HepG2 (cell line): ENCODE results near the gene DCST2. TPM values are rescaled to one million over a fixed set of nuclear protein-coding genes. Genes with fewer than 3 reads are reported as not detected.

Experiments used
- FLYWCH1 ChIP-seq: sonication (generic); formaldehyde crosslinking; IDR thresholded peaks from 2 replicates; pipeline ENCODE4 v1.8.1; 2023; ENCODE audit warnings: mild to moderate bottlenecking, missing genetic modification reagents
- HNF4A ChIP-seq: sonication (generic); formaldehyde crosslinking; IDR thresholded peaks from 2 replicates; pipeline ENCODE4 v1.4.0; 2020; ENCODE audit warnings: missing genetic modification reagents
- ISX ChIP-seq: sonication (generic); formaldehyde crosslinking; conservative IDR thresholded peaks from 2 replicates; pipeline ENCODE4 v1.5.0; 2020; ENCODE audit warnings: missing genetic modification reagents
- JUN ChIP-seq: sonication (generic); formaldehyde crosslinking; IDR thresholded peaks from 2 replicates; pipeline ENCODE4 v1.4.0; 2020; ENCODE audit warnings: mild to moderate bottlenecking, missing genetic modification reagents
- MAFF ChIP-seq: IDR thresholded peaks from 2 replicates; pipeline ENCODE4 v1.6.1; 2011; ENCODE audit warnings: low read depth, low read length, improper control_type of control experiment
- MTF2 ChIP-seq: sonication (generic); formaldehyde crosslinking; IDR thresholded peaks from 2 replicates; pipeline ENCODE4 v1.5.0; 2020; ENCODE audit warnings: missing genetic modification reagents, borderline replicate concordance
- NFIC ChIP-seq: IDR thresholded peaks from 2 replicates; pipeline ENCODE4 v1.6.1; 2012; ENCODE audit warnings: mild to moderate bottlenecking, low read length, inconsistent platforms
- TGIF2 ChIP-seq: IDR thresholded peaks from 2 replicates; pipeline ENCODE4 v1.6.1; 2016; ENCODE audit warnings: control low read depth, missing compliant biosample characterization
- ZNF547 ChIP-seq: sonication (generic); formaldehyde crosslinking; IDR thresholded peaks from 2 replicates; pipeline ENCODE4 v1.5.1; 2020; ENCODE audit warnings: mild to moderate bottlenecking, missing genetic modification reagents
- ZNF558 ChIP-seq: sonication (generic); formaldehyde crosslinking; IDR thresholded peaks from 2 replicates; pipeline ENCODE4 v1.9.0; 2022; ENCODE audit warnings: mild to moderate bottlenecking, missing genetic modification reagents, borderline replicate concordance
- ZNF563 ChIP-seq: sonication (generic); formaldehyde crosslinking; IDR thresholded peaks from 2 replicates; pipeline ENCODE4 v1.8.0; 2022; ENCODE audit warnings: mild to moderate bottlenecking, moderate library complexity, missing genetic modification reagents
- ZNF569 ChIP-seq: sonication (generic); formaldehyde crosslinking; IDR thresholded peaks from 2 replicates; pipeline ENCODE4 v1.5.0; 2020; ENCODE audit warnings: mild to moderate bottlenecking, missing genetic modification reagents, moderate library complexity, borderline replicate concordance
- ZNF775 ChIP-seq: sonication (generic); formaldehyde crosslinking; IDR thresholded peaks from 2 replicates; pipeline ENCODE4 v1.4.0; 2020; ENCODE audit warnings: missing genetic modification reagents, mild to moderate bottlenecking, moderate library complexity, borderline replicate concordance
- ZNF780A ChIP-seq: sonication (generic); formaldehyde crosslinking; IDR thresholded peaks from 2 replicates; pipeline ENCODE4 v1.8.0; 2022; ENCODE audit warnings: mild to moderate bottlenecking, missing genetic modification reagents, moderate library complexity
- ZNF816 ChIP-seq: sonication (generic); formaldehyde crosslinking; IDR thresholded peaks from 2 replicates; pipeline ENCODE4 v1.8.0; 2022; ENCODE audit warnings: missing genetic modification reagents, mild to moderate bottlenecking, borderline replicate concordance
- ZNF878 ChIP-seq: sonication (generic); formaldehyde crosslinking; IDR thresholded peaks from 2 replicates; pipeline ENCODE4 v1.8.1; 2023; ENCODE audit warnings: mild to moderate bottlenecking, missing genetic modification reagents, moderate library complexity
- polyA plus RNA-seq, 8 experiments: library from polyadenylated mRNA; depleted of rRNA in 3 of 8; stranded (reverse) in 7 of 8; unstranded in 1 of 8; fragments of >200 nt; fragmentation: Illumina TruSeq in 4 of 8; extraction: Trizol in 4 of 8; gene quantifications; 2 replicates each; pipeline versions ENCODE4 v1.2.1 to v1.2.3, GENCODE V29; 2011 to 2016; ENCODE audit warnings: low read depth in 4 of 8, missing spikeins in 1 of 8, mixed read lengths in 1 of 8; ENCODE audit not compliant: insufficient read depth in 1 of 8
- total RNA-seq, 5 experiments: library from RNA; depleted of rRNA; stranded (reverse); fragments of >200 nt; fragmentation: Illumina TruSeq; extraction: Trizol; gene quantifications; 2 replicates each; pipeline ENCODE4 v1.2.3, GENCODE V29; 2016; ENCODE audit warnings: low read depth in 1 of 5
- TF ChIP-seq, protein P1 (sequence below): sonication (generic); formaldehyde crosslinking; IDR thresholded peaks from 2 replicates; pipeline ENCODE4 v1.4.0; 2020; ENCODE audit warnings: missing genetic modification reagents
- TF ChIP-seq, protein P2 (sequence below): conservative IDR thresholded peaks from 2 replicates; pipeline ENCODE4 v1.6.1; 2018; ENCODE audit warnings: missing genetic modification reagents
- TF ChIP-seq, protein P3 (sequence below), 2 experiments: sonication (generic) in 1 of 2; formaldehyde crosslinking in 1 of 2; IDR thresholded peaks; 2 replicates each; pipeline versions ENCODE4 v1.4.0 to v1.6.1; 2016 to 2020; ENCODE audit warnings: borderline replicate concordance in 1 of 2, low read depth in 1 of 2, mild to moderate bottlenecking in 1 of 2, missing genetic modification reagents in 1 of 2

DCST2 gene
- total and polyA plus RNA-seq, 2 of the 13 experiments (the other 11 are each of a cell fraction or from before 2014, with no cell fraction given), result 0.74 TPM; not detected in 1

DNA sequence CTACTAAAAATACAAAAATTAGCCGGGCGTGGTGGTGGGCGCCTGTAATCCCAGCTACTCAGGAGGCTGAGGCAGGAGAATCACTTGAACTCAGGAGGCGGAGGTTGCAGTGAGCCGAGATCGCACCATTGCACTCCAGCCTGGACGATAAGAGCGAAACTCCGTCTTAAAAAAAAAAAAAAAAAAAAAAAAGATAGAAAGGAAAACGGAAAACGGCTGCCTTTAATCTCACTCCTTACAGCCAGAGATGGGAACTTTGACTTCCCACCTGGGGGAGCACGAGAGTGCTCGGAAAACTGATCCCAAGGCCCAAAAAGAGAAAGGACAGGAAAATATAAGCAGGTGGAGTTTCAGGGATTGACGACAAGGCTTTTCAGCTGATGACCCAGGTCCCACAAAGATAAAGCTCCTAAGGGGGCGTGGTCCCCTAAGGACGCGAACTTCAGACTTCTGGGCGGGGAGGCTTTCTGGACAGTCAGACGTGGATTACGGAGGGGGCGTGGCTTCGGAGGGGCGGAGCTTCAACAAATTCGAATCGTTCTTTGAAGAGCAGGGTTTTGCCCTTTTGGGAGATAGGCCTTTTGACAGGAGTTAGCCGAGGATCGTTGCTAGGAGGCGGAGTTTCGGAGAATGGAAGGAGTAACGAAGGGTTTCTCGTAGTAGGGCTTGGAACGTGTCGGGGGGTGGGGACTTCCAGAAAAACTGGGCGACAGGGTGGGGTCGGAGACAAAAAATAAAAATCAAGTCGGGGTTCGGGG, 60.1 kb downstream of the DCST2 start (continued):
- TF ChIP-seq, protein P1, sequence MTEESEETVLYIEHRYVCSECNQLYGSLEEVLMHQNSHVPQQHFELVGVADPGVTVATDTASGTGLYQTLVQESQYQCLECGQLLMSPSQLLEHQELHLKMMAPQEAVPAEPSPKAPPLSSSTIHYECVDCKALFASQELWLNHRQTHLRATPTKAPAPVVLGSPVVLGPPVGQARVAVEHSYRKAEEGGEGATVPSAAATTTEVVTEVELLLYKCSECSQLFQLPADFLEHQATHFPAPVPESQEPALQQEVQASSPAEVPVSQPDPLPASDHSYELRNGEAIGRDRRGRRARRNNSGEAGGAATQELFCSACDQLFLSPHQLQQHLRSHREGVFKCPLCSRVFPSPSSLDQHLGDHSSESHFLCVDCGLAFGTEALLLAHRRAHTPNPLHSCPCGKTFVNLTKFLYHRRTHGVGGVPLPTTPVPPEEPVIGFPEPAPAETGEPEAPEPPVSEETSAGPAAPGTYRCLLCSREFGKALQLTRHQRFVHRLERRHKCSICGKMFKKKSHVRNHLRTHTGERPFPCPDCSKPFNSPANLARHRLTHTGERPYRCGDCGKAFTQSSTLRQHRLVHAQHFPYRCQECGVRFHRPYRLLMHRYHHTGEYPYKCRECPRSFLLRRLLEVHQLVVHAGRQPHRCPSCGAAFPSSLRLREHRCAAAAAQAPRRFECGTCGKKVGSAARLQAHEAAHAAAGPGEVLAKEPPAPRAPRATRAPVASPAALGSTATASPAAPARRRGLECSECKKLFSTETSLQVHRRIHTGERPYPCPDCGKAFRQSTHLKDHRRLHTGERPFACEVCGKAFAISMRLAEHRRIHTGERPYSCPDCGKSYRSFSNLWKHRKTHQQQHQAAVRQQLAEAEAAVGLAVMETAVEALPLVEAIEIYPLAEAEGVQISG (CRISPR knock-in tag), result no peak
- TF ChIP-seq ZNF816 (peak; percentile 78), NFIC (peak; percentile 25; the same call in 1 of the 2 replicates), ZNF878 (no peak), ZNF558 (0 out of 2 replicates have a peak, but pooled peaks have one; percentile 43), ZNF547 (CRISPR knock-in tag) (no peak), JUN (CRISPR knock-in tag) (no peak), ZNF563 (CRISPR knock-in tag) (peak; percentile 61), ZNF775 (CRISPR knock-in tag) (no peak), MAFF (no peak), TGIF2 (CRISPR knock-in tag) (peak; percentile 82), MTF2 (no peak), ISX (CRISPR knock-in tag) (no peak), HNF4A (peak; percentile 84), ZNF780A (CRISPR knock-in tag) (no peak), ZNF569 (no peak), FLYWCH1 (CRISPR knock-in tag) (no peak)
- TF ChIP-seq, protein P2, sequence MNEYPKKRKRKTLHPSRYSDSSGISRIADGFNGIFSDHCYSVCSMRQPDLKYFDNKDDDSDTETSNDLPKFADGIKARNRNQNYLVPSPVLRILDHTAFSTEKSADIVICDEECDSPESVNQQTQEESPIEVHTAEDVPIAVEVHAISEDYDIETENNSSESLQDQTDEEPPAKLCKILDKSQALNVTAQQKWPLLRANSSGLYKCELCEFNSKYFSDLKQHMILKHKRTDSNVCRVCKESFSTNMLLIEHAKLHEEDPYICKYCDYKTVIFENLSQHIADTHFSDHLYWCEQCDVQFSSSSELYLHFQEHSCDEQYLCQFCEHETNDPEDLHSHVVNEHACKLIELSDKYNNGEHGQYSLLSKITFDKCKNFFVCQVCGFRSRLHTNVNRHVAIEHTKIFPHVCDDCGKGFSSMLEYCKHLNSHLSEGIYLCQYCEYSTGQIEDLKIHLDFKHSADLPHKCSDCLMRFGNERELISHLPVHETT, result no peak
- TF ChIP-seq, protein P3, sequence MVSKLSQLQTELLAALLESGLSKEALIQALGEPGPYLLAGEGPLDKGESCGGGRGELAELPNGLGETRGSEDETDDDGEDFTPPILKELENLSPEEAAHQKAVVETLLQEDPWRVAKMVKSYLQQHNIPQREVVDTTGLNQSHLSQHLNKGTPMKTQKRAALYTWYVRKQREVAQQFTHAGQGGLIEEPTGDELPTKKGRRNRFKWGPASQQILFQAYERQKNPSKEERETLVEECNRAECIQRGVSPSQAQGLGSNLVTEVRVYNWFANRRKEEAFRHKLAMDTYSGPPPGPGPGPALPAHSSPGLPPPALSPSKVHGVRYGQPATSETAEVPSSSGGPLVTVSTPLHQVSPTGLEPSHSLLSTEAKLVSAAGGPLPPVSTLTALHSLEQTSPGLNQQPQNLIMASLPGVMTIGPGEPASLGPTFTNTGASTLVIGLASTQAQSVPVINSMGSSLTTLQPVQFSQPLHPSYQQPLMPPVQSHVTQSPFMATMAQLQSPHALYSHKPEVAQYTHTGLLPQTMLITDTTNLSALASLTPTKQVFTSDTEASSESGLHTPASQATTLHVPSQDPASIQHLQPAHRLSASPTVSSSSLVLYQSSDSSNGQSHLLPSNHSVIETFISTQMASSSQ (IDR thresholded peaks at IDR 0.05; ENCODE audit: low read depth), result no peak
- TF ChIP-seq, protein P3 (CRISPR knock-in tag; IDR thresholded peaks at IDR 0.05; ENCODE audit: borderline replicate concordance), result 0 out of 2 replicates have a peak, but pooled peaks have one; percentile 20
